ENCODE results near the gene GFM1. TPM values are rescaled to one million over a fixed set of nuclear protein-coding genes. Genes with fewer than 3 reads are reported as not detected.

GFM1 gene
- total and polyA plus RNA-seq, 2 of the 13 experiments (the other 11 are each of a cell fraction or from before 2014, with no cell fraction given) = 10.5 to 59.0 TPM

DNA sequence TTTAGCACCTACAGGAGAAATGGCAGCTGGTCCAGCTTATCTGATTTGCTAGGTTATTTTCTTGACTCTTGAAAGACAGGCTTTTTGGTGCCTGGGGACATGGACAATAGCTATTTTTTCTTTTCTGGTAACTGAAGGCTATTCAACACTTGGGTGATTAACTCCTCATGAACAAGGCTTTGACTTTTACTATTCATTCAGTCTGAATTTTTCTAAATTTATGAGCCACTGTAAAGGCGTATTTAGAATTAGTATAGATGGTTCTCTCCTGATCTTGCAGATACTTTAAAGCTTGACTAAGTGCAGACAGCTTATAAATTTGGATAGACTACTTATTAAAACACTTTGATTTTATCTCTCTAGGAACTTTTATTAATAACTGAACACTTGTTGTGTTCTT lies 18.4 kb upstream of the GFM1 start:
- DNase-seq (ENCODE audit: low spot score) (no peak), FAIRE-seq (no peak), ATAC-seq (no peak)
- Histone ChIP-seq H3K4me1 (ENCODE audit: insufficient read depth, low read length) (no peaks in the 10 kb centered on the region), H3K36me3 (replicated peaks in 1 of 2; ENCODE audit: control insufficient read depth in 1 of 2, insufficient read depth in 2 of 2, low read length in 2 of 2) (no peaks in the 10 kb centered on the region), H3K4me2 (ENCODE audit: low read depth, low read length) (no peak overlapping the region), H3K79me2 (ENCODE audit: insufficient read depth, low read length) (no peaks in the 10 kb centered on the region), H3K9me3 (ENCODE audit: low read length) (peaks cover 4% of the 10 kb centered on the region; the same call in 1 of the 2 replicates), H3K9ac (ENCODE audit: insufficient read depth, low read depth, low read length) (no peak overlapping the region), H3K27me3 (ENCODE audit: control insufficient read depth in 1 of 2, insufficient read depth in 2 of 2, low read length in 2 of 2) (peaks cover 0 to 9% of the 10 kb centered on the region in 2 experiments; a peak in 1 of 5 replicates), H3K4me3 (replicated peaks in 1 of 3; ENCODE audit: insufficient read depth in 1 of 3, low read depth in 2 of 3, low read length in 3 of 3) (no peak overlapping the region), H4K20me1 (ENCODE audit: insufficient read depth, low read length) (no peaks in the 10 kb centered on the region), H2AFZ (ENCODE audit: low read length) (no peak overlapping the region), H3K27ac (ENCODE audit: extremely low read length, insufficient read depth, low read length) (no peak overlapping the region)
- WGBS (ENCODE audit: low lambda C conversion rate) = 7% methylated on average over 1 of the region's 1 CpG
- BruUV-seq (replicated peaks) = no TSS peak
- intact Hi-C loops (cut with micrococcal nuclease; ENCODE audit: unreplicated experiment) = no loop called here
- in situ Hi-C loops (cut with HindIII; ENCODE audit: extremely low pct_ligation_motif_present, low pct_unique_long_range_greater_than_20kb) = no loop called here
- CTCF ChIA-PET (ENCODE audit: low intra/inter-chr PET ratio, low total read pairs) = no interaction called here
- POLR2A ChIA-PET = no interaction called here
- no peak for TF ChIP-seq THAP11 (CRISPR knock-in tag; IDR thresholded peaks at IDR 0.05)
- TF ChIP-seq, protein P1, sequence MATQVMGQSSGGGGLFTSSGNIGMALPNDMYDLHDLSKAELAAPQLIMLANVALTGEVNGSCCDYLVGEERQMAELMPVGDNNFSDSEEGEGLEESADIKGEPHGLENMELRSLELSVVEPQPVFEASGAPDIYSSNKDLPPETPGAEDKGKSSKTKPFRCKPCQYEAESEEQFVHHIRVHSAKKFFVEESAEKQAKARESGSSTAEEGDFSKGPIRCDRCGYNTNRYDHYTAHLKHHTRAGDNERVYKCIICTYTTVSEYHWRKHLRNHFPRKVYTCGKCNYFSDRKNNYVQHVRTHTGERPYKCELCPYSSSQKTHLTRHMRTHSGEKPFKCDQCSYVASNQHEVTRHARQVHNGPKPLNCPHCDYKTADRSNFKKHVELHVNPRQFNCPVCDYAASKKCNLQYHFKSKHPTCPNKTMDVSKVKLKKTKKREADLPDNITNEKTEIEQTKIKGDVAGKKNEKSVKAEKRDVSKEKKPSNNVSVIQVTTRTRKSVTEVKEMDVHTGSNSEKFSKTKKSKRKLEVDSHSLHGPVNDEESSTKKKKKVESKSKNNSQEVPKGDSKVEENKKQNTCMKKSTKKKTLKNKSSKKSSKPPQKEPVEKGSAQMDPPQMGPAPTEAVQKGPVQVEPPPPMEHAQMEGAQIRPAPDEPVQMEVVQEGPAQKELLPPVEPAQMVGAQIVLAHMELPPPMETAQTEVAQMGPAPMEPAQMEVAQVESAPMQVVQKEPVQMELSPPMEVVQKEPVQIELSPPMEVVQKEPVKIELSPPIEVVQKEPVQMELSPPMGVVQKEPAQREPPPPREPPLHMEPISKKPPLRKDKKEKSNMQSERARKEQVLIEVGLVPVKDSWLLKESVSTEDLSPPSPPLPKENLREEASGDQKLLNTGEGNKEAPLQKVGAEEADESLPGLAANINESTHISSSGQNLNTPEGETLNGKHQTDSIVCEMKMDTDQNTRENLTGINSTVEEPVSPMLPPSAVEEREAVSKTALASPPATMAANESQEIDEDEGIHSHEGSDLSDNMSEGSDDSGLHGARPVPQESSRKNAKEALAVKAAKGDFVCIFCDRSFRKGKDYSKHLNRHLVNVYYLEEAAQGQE (IDR thresholded peaks at IDR 0.05; ENCODE audit: borderline replicate concordance in 1 of 2, low read depth in 1 of 2, low read length in 2 of 2) = no peak
- TF ChIP-seq ZNF724P (CRISPR knock-in tag; IDR thresholded peaks at IDR 0.05; ENCODE audit: borderline replicate concordance) = no peak
- no peak for TF ChIP-seq PCBP1 (IDR thresholded peaks at IDR 0.05; ENCODE audit: borderline replicate concordance, low read depth, low read length)
- TF ChIP-seq NCOA1 (CRISPR knock-in tag; IDR thresholded peaks at IDR 0.05) = no peak
- no peak for TF ChIP-seq PHF20 (CRISPR knock-in tag; IDR thresholded peaks at IDR 0.05)
- TF ChIP-seq, protein P2, sequence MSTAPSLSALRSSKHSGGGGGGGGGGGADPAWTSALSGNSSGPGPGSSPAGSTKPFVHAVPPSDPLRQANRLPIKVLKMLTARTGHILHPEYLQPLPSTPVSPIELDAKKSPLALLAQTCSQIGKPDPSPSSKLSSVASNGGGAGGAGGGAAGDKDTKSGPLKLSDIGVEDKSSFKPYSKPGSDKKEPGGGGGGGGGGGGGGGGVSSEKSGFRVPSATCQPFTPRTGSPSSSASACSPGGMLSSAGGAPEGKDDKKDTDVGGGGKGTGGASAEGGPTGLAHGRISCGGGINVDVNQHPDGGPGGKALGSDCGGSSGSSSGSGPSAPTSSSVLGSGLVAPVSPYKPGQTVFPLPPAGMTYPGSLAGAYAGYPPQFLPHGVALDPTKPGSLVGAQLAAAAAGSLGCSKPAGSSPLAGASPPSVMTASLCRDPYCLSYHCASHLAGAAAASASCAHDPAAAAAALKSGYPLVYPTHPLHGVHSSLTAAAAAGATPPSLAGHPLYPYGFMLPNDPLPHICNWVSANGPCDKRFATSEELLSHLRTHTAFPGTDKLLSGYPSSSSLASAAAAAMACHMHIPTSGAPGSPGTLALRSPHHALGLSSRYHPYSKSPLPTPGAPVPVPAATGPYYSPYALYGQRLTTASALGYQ (CRISPR knock-in tag; IDR thresholded peaks at IDR 0.05) = no peak
- TF ChIP-seq AKAP8 (CRISPR knock-in tag; IDR thresholded peaks at IDR 0.05) = no peak
- no peak for TF ChIP-seq ZNF441 (CRISPR knock-in tag; IDR thresholded peaks at IDR 0.05; ENCODE audit: borderline replicate concordance)
- no peak for TF ChIP-seq GTF2F1 (IDR thresholded peaks at IDR 0.05; ENCODE audit: low read length)
- TF ChIP-seq, protein P3, sequence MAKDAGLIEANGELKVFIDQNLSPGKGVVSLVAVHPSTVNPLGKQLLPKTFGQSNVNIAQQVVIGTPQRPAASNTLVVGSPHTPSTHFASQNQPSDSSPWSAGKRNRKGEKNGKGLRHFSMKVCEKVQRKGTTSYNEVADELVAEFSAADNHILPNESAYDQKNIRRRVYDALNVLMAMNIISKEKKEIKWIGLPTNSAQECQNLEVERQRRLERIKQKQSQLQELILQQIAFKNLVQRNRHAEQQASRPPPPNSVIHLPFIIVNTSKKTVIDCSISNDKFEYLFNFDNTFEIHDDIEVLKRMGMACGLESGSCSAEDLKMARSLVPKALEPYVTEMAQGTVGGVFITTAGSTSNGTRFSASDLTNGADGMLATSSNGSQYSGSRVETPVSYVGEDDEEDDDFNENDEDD (CRISPR knock-in tag; IDR thresholded peaks at IDR 0.05; ENCODE audit: borderline replicate concordance) = no peak
- no peak for TF ChIP-seq ERF (CRISPR knock-in tag; IDR thresholded peaks at IDR 0.05)
- no peak for TF ChIP-seq ZNF331 (CRISPR knock-in tag; IDR thresholded peaks at IDR 0.05)
- TF ChIP-seq, protein P4, sequence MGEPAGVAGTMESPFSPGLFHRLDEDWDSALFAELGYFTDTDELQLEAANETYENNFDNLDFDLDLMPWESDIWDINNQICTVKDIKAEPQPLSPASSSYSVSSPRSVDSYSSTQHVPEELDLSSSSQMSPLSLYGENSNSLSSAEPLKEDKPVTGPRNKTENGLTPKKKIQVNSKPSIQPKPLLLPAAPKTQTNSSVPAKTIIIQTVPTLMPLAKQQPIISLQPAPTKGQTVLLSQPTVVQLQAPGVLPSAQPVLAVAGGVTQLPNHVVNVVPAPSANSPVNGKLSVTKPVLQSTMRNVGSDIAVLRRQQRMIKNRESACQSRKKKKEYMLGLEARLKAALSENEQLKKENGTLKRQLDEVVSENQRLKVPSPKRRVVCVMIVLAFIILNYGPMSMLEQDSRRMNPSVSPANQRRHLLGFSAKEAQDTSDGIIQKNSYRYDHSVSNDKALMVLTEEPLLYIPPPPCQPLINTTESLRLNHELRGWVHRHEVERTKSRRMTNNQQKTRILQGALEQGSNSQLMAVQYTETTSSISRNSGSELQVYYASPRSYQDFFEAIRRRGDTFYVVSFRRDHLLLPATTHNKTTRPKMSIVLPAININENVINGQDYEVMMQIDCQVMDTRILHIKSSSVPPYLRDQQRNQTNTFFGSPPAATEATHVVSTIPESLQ (CRISPR knock-in tag; conservative IDR thresholded peaks at IDR 0.05) = no peak
- TF ChIP-seq, protein P5, sequence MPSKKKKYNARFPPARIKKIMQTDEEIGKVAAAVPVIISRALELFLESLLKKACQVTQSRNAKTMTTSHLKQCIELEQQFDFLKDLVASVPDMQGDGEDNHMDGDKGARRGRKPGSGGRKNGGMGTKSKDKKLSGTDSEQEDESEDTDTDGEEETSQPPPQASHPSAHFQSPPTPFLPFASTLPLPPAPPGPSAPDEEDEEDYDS (CRISPR knock-in tag; IDR thresholded peaks at IDR 0.05) = no peak
- no peak for TF ChIP-seq KLF15 (CRISPR knock-in tag; IDR thresholded peaks at IDR 0.05; ENCODE audit: borderline replicate concordance)
